Mesendoderm (in vitro differentiated cells): ENCODE results near the gene UNC93A.
A peak's percentile ranks its signal among the peaks of the same experiment; 100 is the strongest.
"Not testable (repeated sequence)": the region's sequence is repeated elsewhere in the genome, so short reads cannot be mapped to it uniquely, and the experiment has no call there.

Source experiments
- DNase-seq: peaks from one replicate; pipeline ENCODE4 v3.0.0; 2013
- H2AK5ac ChIP-seq: 2 replicates; pipeline ENCODE4 v1.6.1; 2013; ENCODE audit warnings: low read length, inconsistent platforms
- H2BK120ac ChIP-seq: 2 replicates; pipeline ENCODE4 v1.6.1; 2013; ENCODE audit warnings: low read depth, mild to moderate bottlenecking, low read length, moderate library complexity, mixed read lengths
- H2BK15ac ChIP-seq: replicated peaks from 2 replicates; pipeline ENCODE4 v1.6.1; 2013; ENCODE audit warnings: low read depth, mild to moderate bottlenecking, moderate library complexity
- H2BK5ac ChIP-seq: 2 replicates; pipeline ENCODE4 v1.6.1; 2013; ENCODE audit warnings: low read length, inconsistent platforms
- H3K18ac ChIP-seq: 2 replicates; pipeline ENCODE4 v1.6.1; 2013; ENCODE audit warnings: mild to moderate bottlenecking, low read length, mixed read lengths
- H3K23ac ChIP-seq: one replicate; pipeline ENCODE4 v1.6.1; 2013; ENCODE audit warnings: low read length
- H3K27ac ChIP-seq: 2 replicates; pipeline ENCODE4 v1.5.1; 2013; ENCODE audit warnings: low read depth, mild to moderate bottlenecking, inconsistent platforms, low read length, moderate library complexity
- H3K27me3 ChIP-seq: 2 replicates; pipeline ENCODE4 v1.6.1; 2013; ENCODE audit warnings: low read length, control low read depth, mild to moderate bottlenecking, inconsistent platforms; ENCODE audit not compliant: insufficient read depth, poor library complexity
- H3K36me3 ChIP-seq: 2 replicates; pipeline ENCODE4 v1.6.1; 2013; ENCODE audit warnings: low read length, inconsistent platforms; ENCODE audit not compliant: control insufficient read depth, insufficient read depth
- H3K4ac ChIP-seq: one replicate; pipeline ENCODE4 v1.6.1; 2013; ENCODE audit warnings: low read depth, mild to moderate bottlenecking, low read length, moderate library complexity
- H3K4me1 ChIP-seq: 2 replicates; pipeline ENCODE4 v1.6.1; 2013; ENCODE audit warnings: low read depth, low read length, inconsistent platforms; ENCODE audit not compliant: control insufficient read depth
- H3K4me2 ChIP-seq: 2 replicates; pipeline ENCODE4 v1.6.1; 2013; ENCODE audit warnings: low read length
- H3K4me3 ChIP-seq: 2 replicates; pipeline ENCODE4 v1.5.1; 2013; ENCODE audit warnings: mild to moderate bottlenecking, low read length
- H3K56ac ChIP-seq: one replicate; pipeline ENCODE4 v1.6.1; 2013; ENCODE audit warnings: low read length
- H3K79me1 ChIP-seq: 2 replicates; pipeline ENCODE4 v1.6.1; 2013; ENCODE audit warnings: low read length, inconsistent platforms
- H3K79me2 ChIP-seq: 2 replicates; pipeline ENCODE4 v1.6.1; 2013; ENCODE audit warnings: mild to moderate bottlenecking, low read length; ENCODE audit not compliant: control insufficient read depth, insufficient read depth
- H3K9ac ChIP-seq: 2 replicates; pipeline ENCODE4 v1.6.1; 2013; ENCODE audit warnings: low read length, inconsistent platforms
- H4K5ac ChIP-seq: one replicate; pipeline ENCODE4 v1.6.1; 2013; ENCODE audit warnings: low read length
- H4K8ac ChIP-seq: one replicate; pipeline ENCODE4 v1.6.1; 2013; ENCODE audit warnings: low read depth, mild to moderate bottlenecking, control low read depth, low read length, moderate library complexity
- WGBS: extraction: QIAGEN DNeasy Blood & Tissue Kit; methylation state at CpG from one replicate; pipeline ENCODE4 v1.1.7; 2013; ENCODE audit warnings: low lambda C conversion rate, missing lambda C conversion rate; ENCODE audit not compliant: insufficient coverage; ENCODE audit errors: extremely low coverage; 5-methylcytosine and 5-hydroxymethylcytosine counted together

UNC93A gene

GRCh38 chr6:167306401-167306998 is 15.4 kb downstream of the UNC93A start:
- H3K4me3 ChIP-seq = no peak overlapping the region
- no peak overlapping the region for H3K23ac ChIP-seq
- H4K5ac ChIP-seq = no peak overlapping the region
- H3K4me2 ChIP-seq = no peak overlapping the region
- H3K79me1 ChIP-seq = no peaks in the 10 kb centered on the region
- WGBS = no CpG with 5 or more reads among the region's 15 CpGs
- no peak overlapping the region for H3K4ac ChIP-seq
- H3K27ac ChIP-seq = no peak overlapping the region
- no peak overlapping the region for H3K56ac ChIP-seq
- no peaks in the 10 kb centered on the region for H3K36me3 ChIP-seq
- no peak overlapping the region for H2BK120ac ChIP-seq
- H3K79me2 ChIP-seq = no peaks in the 10 kb centered on the region
- no peak overlapping the region for H3K18ac ChIP-seq
- no peak overlapping the region for H2BK15ac ChIP-seq
- H4K8ac ChIP-seq = no peak overlapping the region
- DNase-seq = peak; percentile 65
- no peak overlapping the region for H3K9ac ChIP-seq
- no peak overlapping the region for H2BK5ac ChIP-seq
- no peak overlapping the region for H2AK5ac ChIP-seq
- no peaks in the 10 kb centered on the region for H3K27me3 ChIP-seq
- H3K4me1 ChIP-seq = peaks cover 3% of the 10 kb centered on the region

GRCh38 chr6:167307342-167307955 is 16.3 kb downstream of the UNC93A start:
- Histone ChIP-seq H3K36me3 (no peaks in the 10 kb centered on the region), H2BK5ac (no peak overlapping the region), H3K27me3 (no peaks in the 10 kb centered on the region), H3K79me2 (no peaks in the 10 kb centered on the region), H3K9ac (no peak overlapping the region), H3K4me2 (no peak overlapping the region), H3K4ac (no peak overlapping the region), H4K8ac (no peak overlapping the region), H2BK15ac (no peak overlapping the region), H2BK120ac (no peak overlapping the region), H3K56ac (no peak overlapping the region), H3K23ac (no peak overlapping the region), H4K5ac (no peak overlapping the region), H3K4me3 (no peak overlapping the region), H3K27ac (no peak overlapping the region), H3K18ac (no peak overlapping the region), H2AK5ac (no peak overlapping the region), H3K79me1 (no peaks in the 10 kb centered on the region), H3K4me1 (peaks cover 3% of the 10 kb centered on the region)
- no peak for DNase-seq
- no CpG with 5 or more reads among the region's 20 CpGs for WGBS

GRCh38 chr6:167308207-167308606 is 17.1 kb downstream of the UNC93A start:
- Histone ChIP-seq H2BK5ac (no peak overlapping the region), H3K9ac (no peak overlapping the region), H3K27ac (no peak overlapping the region), H3K23ac (no peak overlapping the region), H3K18ac (no peak overlapping the region), H2BK15ac (no peak overlapping the region), H2BK120ac (no peak overlapping the region), H3K4me2 (no peak overlapping the region), H3K79me2 (no peaks in the 10 kb centered on the region), H2AK5ac (no peak overlapping the region), H4K5ac (no peak overlapping the region), H3K79me1 (no peaks in the 10 kb centered on the region), H3K27me3 (no peaks in the 10 kb centered on the region), H3K4me3 (no peak overlapping the region), H3K56ac (no peak overlapping the region), H3K4ac (no peak overlapping the region), H4K8ac (no peak overlapping the region), H3K4me1 (peaks cover 3% of the 10 kb centered on the region), H3K36me3 (no peaks in the 10 kb centered on the region)
- WGBS = no CpG with 5 or more reads among the region's 5 CpGs
- DNase-seq = no peak

- H2BK5ac ChIP-seq, H3K4me2 ChIP-seq, H3K4me3 ChIP-seq, H4K5ac ChIP-seq, H2BK120ac ChIP-seq, H3K9ac ChIP-seq, H3K23ac ChIP-seq, H3K4me1 ChIP-seq, H2BK15ac ChIP-seq, H3K56ac ChIP-seq, H3K18ac ChIP-seq, H3K36me3 ChIP-seq, H4K8ac ChIP-seq, H2AK5ac ChIP-seq, H3K27me3 ChIP-seq, H3K79me2 ChIP-seq, H3K27ac ChIP-seq, DNase-seq, H3K79me1 ChIP-seq, H3K4ac ChIP-seq: not testable (repeated sequence)
- no CpG with 5 or more reads among the region's 17 CpGs for WGBS
Measured at GRCh38 chr6:167309355-167310192, 18.5 kb downstream of the UNC93A start.

- H3K27me3 ChIP-seq = no peaks in the 10 kb centered on the region
- H3K79me1 ChIP-seq = no peaks in the 10 kb centered on the region
- no peak overlapping the region for H3K18ac ChIP-seq
- no peak overlapping the region for H3K4ac ChIP-seq
- no peak overlapping the region for H3K4me3 ChIP-seq
- no peak overlapping the region for H3K27ac ChIP-seq
- H3K9ac ChIP-seq = no peak overlapping the region
- H4K5ac ChIP-seq = no peak overlapping the region
- H2BK15ac ChIP-seq = no peak overlapping the region
- no peaks in the 10 kb centered on the region for H3K79me2 ChIP-seq
- H3K23ac ChIP-seq = no peak overlapping the region
- H3K4me1 ChIP-seq = peaks cover 9% of the 10 kb centered on the region
- H2BK5ac ChIP-seq = no peak overlapping the region
- no peak overlapping the region for H4K8ac ChIP-seq
- no CpG with 5 or more reads among the region's 2 CpGs for WGBS
- H2BK120ac ChIP-seq = no peak overlapping the region
- DNase-seq = no peak
- no peak overlapping the region for H3K56ac ChIP-seq
- H2AK5ac ChIP-seq = no peak overlapping the region
- no peaks in the 10 kb centered on the region for H3K36me3 ChIP-seq
- H3K4me2 ChIP-seq = no peak overlapping the region
Measured at GRCh38 chr6:167311286-167311685, 20.2 kb downstream of the UNC93A start.
